ENCODE data around the gene KIF4B.

- TF ChIP-seq CTCF (IDR thresholded peaks at IDR 0.05) (no peak), POLR2A (IDR thresholded peaks at IDR 0.05) (no peak)
These were observed 14.6 kb downstream of the KIF4B start for GRCh38 chr5:155027993-155028629.

Data from adrenal gland (tissue), 5 donors.